Endothelial cell of umbilical vein (primary cell): ENCODE measurements around the gene MTRF1.

Experiments used
- CTCF ChIP-seq, 2 donors: IDR thresholded peaks; 1 replicate in 1 of 2; 2 replicates in 1 of 2; pipeline ENCODE4 v1.5.1; 2011; ENCODE audit warnings: low read length in 2 of 2, mild to moderate bottlenecking in 2 of 2, moderate library complexity in 2 of 2, control low read depth in 1 of 2, inconsistent platforms in 1 of 2, low read depth in 1 of 2; ENCODE audit not compliant: insufficient read depth in 1 of 2; ENCODE audit errors: extremely low read depth in 1 of 2
- EZH2 ChIP-seq: IDR thresholded peaks from 2 replicates; pipeline ENCODE4 v1.6.1; 2012; ENCODE audit warnings: borderline replicate concordance, low read depth, mild to moderate bottlenecking, moderate library complexity, low read length, inconsistent platforms; ENCODE audit not compliant: severe bottlenecking
- FOS ChIP-seq: IDR thresholded peaks from 2 replicates; pipeline ENCODE4 v1.6.1; 2011; ENCODE audit warnings: mild to moderate bottlenecking, low read length, moderate library complexity, borderline replicate concordance; ENCODE audit not compliant: insufficient read depth
- GATA2 ChIP-seq: IDR thresholded peaks from 2 replicates; pipeline ENCODE4 v1.7.0; 2011; ENCODE audit warnings: low read depth, mild to moderate bottlenecking, moderate library complexity, mixed read lengths, low read length; ENCODE audit not compliant: insufficient read length, insufficient read depth
- JUN ChIP-seq: IDR thresholded peaks from 2 replicates; pipeline ENCODE4 v1.6.1; 2011; ENCODE audit warnings: borderline replicate concordance, low read depth; ENCODE audit not compliant: insufficient read length, insufficient read depth
- MAX ChIP-seq: IDR thresholded peaks from 2 replicates; pipeline ENCODE4 v1.6.1; 2011; ENCODE audit not compliant: insufficient read depth, insufficient read length
- MYC ChIP-seq: IDR thresholded peaks from one replicate; pipeline ENCODE4 v1.6.1; 2011; ENCODE audit warnings: mild to moderate bottlenecking, low read depth, low read length
- POLR2A ChIP-seq: IDR thresholded peaks from 2 replicates; pipeline ENCODE4 v1.6.1; 2012; ENCODE audit warnings: low read depth, mild to moderate bottlenecking, control low read depth, low read length
- POLR2AphosphoS5 ChIP-seq: IDR thresholded peaks from 2 replicates; pipeline ENCODE4 v1.6.1; 2012; ENCODE audit warnings: low read depth, mild to moderate bottlenecking, control low read depth, low read length, moderate library complexity; ENCODE audit not compliant: insufficient read depth

GRCh38 chr13:41312176-41312500, 48.8 kb upstream of the MTRF1 start:
- TF ChIP-seq CTCF (IDR thresholded peaks at IDR 0.05; ENCODE audit: extremely low read depth in 1 of 2, insufficient read depth in 1 of 2, low read depth in 1 of 2, low read length in 2 of 2) (no peak), POLR2A (no peak), EZH2 (no peak), FOS (no peak), POLR2AphosphoS5 (no peak), JUN (no peak), MYC (no peak), MAX (no peak), GATA2 (no peak)
